Measurements from ENCODE around the gene SPOCK1.

Gene SPOCK1

DNA sequence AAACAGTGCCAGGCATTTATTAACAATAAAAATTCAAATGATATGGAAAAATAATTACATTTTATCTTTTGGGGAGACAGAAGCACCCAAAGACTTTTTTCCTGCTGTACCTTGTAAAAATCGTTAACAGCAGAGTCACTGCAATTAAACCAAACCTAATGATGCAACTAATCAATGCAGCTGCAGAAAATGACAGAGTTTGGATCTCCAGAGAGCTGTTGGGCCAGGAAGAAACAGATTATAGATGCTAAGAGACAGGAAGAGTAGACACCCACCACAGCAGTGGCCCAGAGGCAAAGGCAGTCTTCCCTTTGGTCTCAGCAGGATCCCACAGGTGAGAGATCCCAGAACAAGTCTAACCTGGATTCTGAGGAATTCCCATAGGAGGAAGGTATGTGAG is 53.0 kb downstream of the SPOCK1 start:
- no peak for DNase-seq (ENCODE audit: low read depth in 4 of 4, low spot score in 1 of 4)

- DNase-seq (ENCODE audit: low read depth in 4 of 4, low spot score in 1 of 4) = no peak
Observed at GRCh38 chr5:137442660-137443059, 56.5 kb downstream of the SPOCK1 start.

DNA sequence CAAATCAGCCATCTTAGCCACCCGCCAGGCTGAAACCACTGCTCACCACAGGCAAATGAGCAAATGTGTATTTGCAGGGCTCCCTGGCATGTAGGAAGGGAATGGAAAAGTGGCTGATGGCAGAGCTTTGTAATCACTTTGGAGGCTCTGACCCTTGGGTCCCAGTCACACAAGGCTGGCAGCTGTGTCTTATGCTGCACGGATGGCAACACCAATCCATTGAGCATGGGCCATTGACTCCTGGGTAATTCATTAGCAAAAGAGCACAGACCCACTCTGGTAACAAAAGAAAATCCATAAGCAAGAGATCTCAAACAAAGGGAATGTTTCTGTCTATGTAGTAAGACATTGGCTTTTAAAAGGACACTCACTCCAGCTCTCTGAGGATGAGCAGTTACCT is 57.6 kb downstream of the SPOCK1 start:
- no peak for DNase-seq (ENCODE audit: low read depth in 4 of 4, low spot score in 1 of 4)

GRCh38 chr5:137440795-137441194 is 58.3 kb downstream of the SPOCK1 start:
- DNase-seq (ENCODE audit: low read depth in 4 of 4, low spot score in 1 of 4) = no peak

- DNase-seq (ENCODE audit: low read depth in 4 of 4, low spot score in 1 of 4) = no peak
Observed at GRCh38 chr5:137439645-137440044, 59.5 kb downstream of the SPOCK1 start.

DNA sequence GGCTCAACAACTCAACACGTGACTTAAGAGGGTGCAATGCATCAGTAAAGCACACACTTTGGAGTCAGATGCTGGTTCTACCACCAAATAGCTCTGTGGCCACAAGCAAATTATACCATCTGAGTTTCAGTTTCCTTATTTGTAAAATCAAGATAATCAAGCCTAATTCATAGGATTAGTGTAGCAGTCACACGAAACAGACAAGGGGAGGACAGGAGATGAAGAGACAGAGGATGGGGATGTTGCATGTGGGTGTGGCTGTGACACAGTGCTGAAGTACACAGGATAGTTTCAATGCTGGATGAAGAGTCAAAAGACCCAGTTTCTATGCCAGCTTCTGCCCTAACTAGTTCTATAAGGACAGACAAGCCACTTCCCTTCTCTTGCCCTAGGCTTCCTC is 60.2 kb downstream of the SPOCK1 start:
- no peak for DNase-seq (ENCODE audit: low read depth in 4 of 4, low spot score in 1 of 4)

DNA sequence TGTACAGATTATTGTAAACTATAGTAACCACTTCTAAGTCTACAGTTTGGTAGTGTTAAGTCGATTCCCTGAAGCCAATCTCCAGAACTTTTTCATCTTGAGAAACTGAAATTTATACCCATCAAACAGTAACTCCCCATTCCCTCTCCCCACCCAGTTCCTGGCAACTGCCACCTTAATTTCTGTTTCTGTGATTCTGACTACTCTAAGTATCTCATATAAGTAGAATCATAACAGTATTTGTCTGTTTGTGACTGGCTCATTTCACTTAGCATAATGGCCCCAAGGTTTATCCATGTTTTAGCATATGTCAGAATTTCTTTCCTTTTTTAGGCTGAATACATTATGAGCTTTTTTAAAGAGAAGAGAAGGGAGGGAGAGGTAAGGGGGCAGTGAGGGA is 61.4 kb downstream of the SPOCK1 start:
- DNase-seq (ENCODE audit: low read depth in 4 of 4, low spot score in 1 of 4) = no peak

DNA sequence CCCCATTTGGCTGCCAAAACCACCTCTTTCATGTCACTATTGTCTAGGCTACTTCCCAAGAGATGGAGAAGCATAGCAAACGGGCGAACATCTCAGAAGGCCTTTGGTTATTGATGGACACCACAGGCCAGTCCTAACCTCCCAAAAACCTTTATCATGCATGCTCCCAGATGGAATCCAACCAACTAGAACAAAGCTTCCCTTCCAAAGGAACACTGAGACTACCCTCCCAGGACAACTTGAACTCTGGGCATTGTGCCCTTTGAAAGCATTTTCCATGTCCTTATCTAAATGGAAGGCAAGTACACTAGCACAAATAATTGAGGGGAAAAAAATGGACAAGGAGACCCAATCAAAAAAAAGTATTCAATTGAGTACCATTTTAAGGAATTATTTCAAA is 65.6 kb downstream of the SPOCK1 start:
- no peak for DNase-seq (ENCODE audit: low read depth in 4 of 4, low spot score in 1 of 4)

- no peak for DNase-seq (ENCODE audit: low read depth in 4 of 4, low spot score in 1 of 4)
Observed at GRCh38 chr5:137432376-137432775, 66.8 kb downstream of the SPOCK1 start.

GRCh38 chr5:137431051-137431450 is 68.1 kb downstream of the SPOCK1 start:
- no peak for DNase-seq (ENCODE audit: low read depth in 4 of 4, low spot score in 1 of 4)

DNA sequence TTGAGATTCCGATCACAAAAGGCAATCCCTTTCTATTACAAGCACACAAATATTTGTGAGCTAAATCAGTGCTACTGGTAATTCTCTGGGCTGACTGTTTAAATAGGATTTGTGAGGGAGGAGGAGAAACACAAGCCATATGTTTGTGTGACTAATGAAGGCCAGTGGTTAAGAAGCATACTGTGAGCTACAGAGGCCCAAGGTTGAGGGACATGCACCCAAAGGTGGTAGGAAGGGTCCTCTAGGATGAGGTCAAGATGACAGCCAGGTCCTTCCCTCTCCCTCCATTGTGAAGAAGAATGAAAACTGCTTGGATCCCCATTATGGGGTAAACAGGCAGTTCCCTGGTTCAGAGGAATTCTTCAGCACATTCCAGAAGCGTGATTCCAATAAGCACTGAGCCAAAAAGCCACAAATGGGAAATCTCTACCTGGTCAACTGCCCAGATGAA is 83.9 kb downstream of the SPOCK1 start:
- no peak for DNase-seq (ENCODE audit: low read depth in 4 of 4, low spot score in 1 of 4)

DNA sequence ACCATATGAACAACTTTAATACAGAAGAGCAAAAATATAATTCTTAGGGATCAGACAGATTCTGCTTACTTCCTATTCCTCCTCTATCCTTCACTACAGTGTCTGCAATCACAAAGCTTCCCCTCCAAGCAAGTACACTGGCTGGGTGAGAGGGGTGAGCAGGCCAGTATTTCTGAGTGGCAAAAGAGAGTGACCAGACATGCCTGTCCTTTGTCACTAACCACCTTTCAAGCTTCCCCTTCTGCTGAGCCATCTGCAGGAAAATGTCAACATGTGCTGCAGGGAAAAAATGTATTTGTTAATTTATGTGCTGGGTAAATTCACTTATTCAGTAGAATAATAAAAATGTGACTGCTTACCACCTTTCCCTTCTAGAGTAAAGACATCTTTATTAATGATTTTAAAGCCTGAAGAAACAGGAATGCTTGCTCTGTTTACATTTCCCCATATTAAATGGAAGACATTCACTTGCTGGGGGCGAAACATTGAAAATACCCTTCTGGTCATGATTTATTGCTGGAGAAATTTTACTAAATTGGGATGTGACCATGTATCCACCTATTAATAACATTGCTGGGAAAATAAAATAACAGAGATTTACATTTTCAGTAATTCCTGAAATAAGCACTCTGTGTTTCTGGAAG is 84.9 kb downstream of the SPOCK1 start:
- DNase-seq (ENCODE audit: low read depth in 4 of 4, low spot score in 1 of 4) = no peak

DNA sequence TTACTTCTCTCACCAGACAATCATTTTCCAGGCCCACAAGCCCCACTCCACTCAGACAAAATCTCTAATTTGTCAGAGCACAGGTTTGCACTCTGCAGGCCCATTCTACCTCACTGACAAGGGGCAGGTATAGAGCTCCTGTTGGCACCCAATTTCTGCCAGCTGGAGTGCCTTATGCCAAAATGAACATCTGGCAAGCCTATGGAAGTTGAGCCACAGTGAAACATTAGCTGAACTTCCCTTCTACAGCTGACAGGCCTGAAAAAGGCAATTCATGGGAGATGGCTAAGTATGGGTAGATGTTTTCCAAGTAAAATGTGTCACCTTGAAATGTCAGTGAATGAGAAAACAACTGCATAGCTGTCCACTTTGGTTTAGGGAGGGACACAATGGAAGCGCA is 87.0 kb downstream of the SPOCK1 start:
- DNase-seq (ENCODE audit: low read depth in 4 of 4, low spot score in 1 of 4) = no peak

- no peak for DNase-seq (ENCODE audit: low read depth in 4 of 4, low spot score in 1 of 4)
Observed at GRCh38 chr5:137410234-137411010, 88.7 kb downstream of the SPOCK1 start.

GRCh38 chr5:137409736-137410135 is 89.4 kb downstream of the SPOCK1 start:
- DNase-seq (ENCODE audit: low read depth in 4 of 4, low spot score in 1 of 4) = no peak

- DNase-seq (ENCODE audit: low read depth in 4 of 4, low spot score in 1 of 4) = no peak
Observed at GRCh38 chr5:137407090-137407489, 92.0 kb downstream of the SPOCK1 start.

DNA sequence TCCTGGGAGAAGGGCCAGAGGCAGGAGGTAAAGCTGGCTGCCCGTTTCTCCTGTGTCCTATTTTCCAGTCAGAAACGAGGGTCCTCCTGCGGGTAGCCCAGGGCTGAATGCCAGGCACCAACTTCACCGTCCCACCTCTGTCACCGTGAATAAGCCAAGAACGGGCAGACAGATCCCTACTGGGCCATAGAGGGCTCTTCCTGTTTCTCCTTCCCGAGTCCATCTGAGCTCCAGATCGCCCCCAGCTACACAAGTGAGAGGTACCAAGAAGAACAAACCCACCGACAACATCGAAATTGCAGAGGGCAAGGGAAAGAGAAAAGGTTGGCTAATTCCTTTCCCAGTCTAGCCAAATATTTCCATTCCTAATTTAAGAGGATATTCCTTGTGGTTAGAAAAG is 93.7 kb downstream of the SPOCK1 start:
- no peak for DNase-seq (ENCODE audit: low read depth in 4 of 4, low spot score in 1 of 4)

- no peak for DNase-seq (ENCODE audit: low read depth in 4 of 4, low spot score in 1 of 4)
Observed at GRCh38 chr5:137403869-137404268, 95.3 kb downstream of the SPOCK1 start.

DNA sequence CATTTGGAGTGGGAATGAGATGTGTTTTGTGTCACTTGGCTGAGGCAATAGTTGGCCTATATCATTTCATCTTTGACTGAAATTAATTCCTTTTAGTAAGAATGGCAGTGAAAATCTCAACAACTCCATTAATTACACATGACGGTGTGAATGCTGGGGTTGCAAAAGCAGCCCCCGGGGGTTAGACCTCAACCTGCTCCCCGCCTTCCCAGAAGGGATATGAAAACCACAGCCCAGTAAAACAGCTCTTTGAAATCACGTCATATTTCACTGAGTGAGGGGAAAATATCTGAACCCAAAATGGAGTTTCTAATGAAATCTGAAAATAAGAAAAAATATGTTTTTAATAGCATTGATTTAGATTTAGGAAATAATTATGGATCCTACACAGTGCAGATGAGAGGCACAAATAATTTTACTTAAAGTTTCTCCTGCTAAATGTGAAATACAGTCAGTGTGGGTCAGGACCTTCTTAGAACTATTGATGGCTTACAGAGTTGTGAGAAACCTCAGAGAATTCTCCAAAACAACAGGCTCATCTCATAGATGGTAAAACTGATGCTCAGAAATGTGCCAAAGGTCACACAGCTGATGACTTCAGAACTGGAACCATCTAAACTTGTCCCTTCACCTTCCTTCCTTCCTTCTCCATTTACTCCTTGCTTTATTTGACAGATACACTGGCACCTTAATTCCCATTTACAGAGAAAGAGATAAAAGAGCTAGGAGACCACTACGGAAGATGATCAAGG is 96.5 kb downstream of the SPOCK1 start:
- no peak for DNase-seq (ENCODE audit: low read depth in 4 of 4, low spot score in 1 of 4)

DNA sequence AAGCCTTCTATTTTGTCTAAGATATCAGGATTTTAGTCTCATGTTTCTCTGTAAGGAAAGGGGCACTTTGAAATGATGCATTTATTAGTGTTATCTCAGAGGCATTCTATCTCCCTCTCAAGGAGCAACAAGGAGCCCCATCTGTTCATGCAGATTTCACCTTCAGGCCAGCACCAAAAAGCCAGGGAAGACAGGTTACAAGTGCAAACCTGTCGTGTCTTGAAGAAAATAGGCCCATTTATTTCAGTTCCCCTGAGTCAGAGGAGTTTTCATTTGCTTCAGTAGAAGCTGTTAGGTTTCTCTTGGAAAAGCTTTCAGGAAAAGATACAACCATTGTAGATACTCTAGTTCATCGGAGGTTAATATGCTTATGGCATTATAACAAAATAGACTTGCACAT is 97.2 kb downstream of the SPOCK1 start:
- DNase-seq (ENCODE audit: low read depth in 4 of 4, low spot score in 1 of 4) = no peak

- no peak for DNase-seq (ENCODE audit: low read depth in 4 of 4, low spot score in 1 of 4)
Observed at GRCh38 chr5:137400571-137400970, 98.6 kb downstream of the SPOCK1 start.

GRCh38 chr5:137399911-137400310 is 99.2 kb downstream of the SPOCK1 start:
- no peak for DNase-seq (ENCODE audit: low read depth in 4 of 4, low spot score in 1 of 4)
